ENCODE measurements around the gene FCGR3A.
"Not testable (repeated sequence)": the region's sequence is repeated elsewhere in the genome, so short reads cannot be mapped to it uniquely, and the experiment has no call there.

FCGR3A gene

GRCh38 chr1:161512636-161513447, 36.8 kb downstream of the FCGR3A start:
- H3K4me3 ChIP-seq (ENCODE audit: low read length); DNase-seq (ENCODE audit: low read depth): not testable (repeated sequence)

- no peak for TF ChIP-seq CTCF (IDR thresholded peaks at IDR 0.05; ENCODE audit: insufficient read depth, low read depth, low read length, missing control alignments)
- no peak overlapping the region for H3K4me3 ChIP-seq (ENCODE audit: low read length)
- no peak for DNase-seq (ENCODE audit: low read depth)
Observed at GRCh38 chr1:161511756-161512060, 37.9 kb downstream of the FCGR3A start.

GRCh38 chr1:161511018-161511755, 38.4 kb downstream of the FCGR3A start:
- no peak overlapping the region for H3K4me3 ChIP-seq (ENCODE audit: low read length)
- no peak for DNase-seq (ENCODE audit: low read depth)
- TF ChIP-seq CTCF (IDR thresholded peaks at IDR 0.05; ENCODE audit: insufficient read depth, low read depth, low read length, missing control alignments) = no peak

- no peak overlapping the region for H3K4me3 ChIP-seq (ENCODE audit: low read length)
- no peak for DNase-seq (ENCODE audit: low read depth)
- TF ChIP-seq CTCF (IDR thresholded peaks at IDR 0.05; ENCODE audit: insufficient read depth, low read depth, low read length, missing control alignments) = no peak
Observed at GRCh38 chr1:161510477-161510876, 39.1 kb downstream of the FCGR3A start.

- peak; percentile 14 for DNase-seq (ENCODE audit: low read depth)
- TF ChIP-seq CTCF (IDR thresholded peaks at IDR 0.05; ENCODE audit: insufficient read depth, low read depth, low read length, missing control alignments) = no peak
- no peak overlapping the region for H3K4me3 ChIP-seq (ENCODE audit: low read length)
Observed at GRCh38 chr1:161506336-161507223, 43.0 kb downstream of the FCGR3A start.

- TF ChIP-seq CTCF (IDR thresholded peaks at IDR 0.05; ENCODE audit: insufficient read depth, low read depth, low read length, missing control alignments) = no peak
- no peak overlapping the region for H3K4me3 ChIP-seq (ENCODE audit: low read length)
- DNase-seq (ENCODE audit: low read depth) = no peak
Observed at GRCh38 chr1:161505686-161506085, 43.9 kb downstream of the FCGR3A start.

- DNase-seq (ENCODE audit: low read depth) = no peak
- no peak overlapping the region for H3K4me3 ChIP-seq (ENCODE audit: low read length)
- no peak for TF ChIP-seq CTCF (IDR thresholded peaks at IDR 0.05; ENCODE audit: insufficient read depth, low read depth, low read length, missing control alignments)
Observed at GRCh38 chr1:161503394-161503748, 46.2 kb downstream of the FCGR3A start.

All from epithelial cell of esophagus (primary cell).